Subcutaneous adipose tissue (tissue), 4 donors: ENCODE measurements around the gene OR51B5. TPM values are rescaled to one million over a fixed set of nuclear protein-coding genes. Genes with fewer than 3 reads are reported as not detected.

Source experiments
- total RNA-seq, 4 donors: library from RNA; depleted of rRNA; stranded (reverse); fragments of >200 nt; gene quantifications; one replicate each; pipeline ENCODE4 v1.1.0, GENCODE V29; 2016
- TF ChIP-seq, protein P1 (sequence below): fragments of 450-650 bp; IDR thresholded peaks from one replicate; pipeline ENCODE4 v1.5.1; 2016; ENCODE audit warnings: low read depth, mild to moderate bottlenecking, control low read depth, antibody characterized with exemption, moderate library complexity

The OR51B5 gene
- total RNA-seq, 4 donors from 2014 or later = 0.66 to 0.85 TPM; not detected in 2

DNA sequence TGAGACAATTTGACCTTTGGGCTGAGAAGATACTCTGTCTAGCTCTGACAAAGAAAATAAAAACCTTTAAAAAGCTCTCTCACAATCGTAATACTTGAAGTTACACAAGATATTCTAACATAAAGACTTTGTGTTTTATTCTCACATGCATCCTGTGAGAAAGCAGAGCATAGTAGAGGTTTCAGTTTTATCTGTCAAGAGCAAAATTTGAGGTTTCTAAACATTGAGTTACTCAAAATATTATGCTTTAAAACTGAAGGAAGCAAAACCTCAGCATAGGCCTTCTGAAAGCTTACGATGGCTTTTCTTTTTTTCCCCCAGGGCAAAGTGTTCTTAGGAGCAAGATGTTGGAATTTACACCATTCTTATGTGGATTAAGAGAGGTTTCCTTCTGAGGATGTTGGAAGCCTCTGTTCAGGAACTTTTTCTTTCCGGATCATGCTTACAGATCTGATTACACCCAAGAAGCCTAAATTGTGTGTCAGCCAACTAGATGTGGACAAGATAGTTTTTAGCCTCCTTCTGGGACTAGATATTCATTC, 25.2 kb upstream of the OR51B5 start:
- TF ChIP-seq, protein P1, sequence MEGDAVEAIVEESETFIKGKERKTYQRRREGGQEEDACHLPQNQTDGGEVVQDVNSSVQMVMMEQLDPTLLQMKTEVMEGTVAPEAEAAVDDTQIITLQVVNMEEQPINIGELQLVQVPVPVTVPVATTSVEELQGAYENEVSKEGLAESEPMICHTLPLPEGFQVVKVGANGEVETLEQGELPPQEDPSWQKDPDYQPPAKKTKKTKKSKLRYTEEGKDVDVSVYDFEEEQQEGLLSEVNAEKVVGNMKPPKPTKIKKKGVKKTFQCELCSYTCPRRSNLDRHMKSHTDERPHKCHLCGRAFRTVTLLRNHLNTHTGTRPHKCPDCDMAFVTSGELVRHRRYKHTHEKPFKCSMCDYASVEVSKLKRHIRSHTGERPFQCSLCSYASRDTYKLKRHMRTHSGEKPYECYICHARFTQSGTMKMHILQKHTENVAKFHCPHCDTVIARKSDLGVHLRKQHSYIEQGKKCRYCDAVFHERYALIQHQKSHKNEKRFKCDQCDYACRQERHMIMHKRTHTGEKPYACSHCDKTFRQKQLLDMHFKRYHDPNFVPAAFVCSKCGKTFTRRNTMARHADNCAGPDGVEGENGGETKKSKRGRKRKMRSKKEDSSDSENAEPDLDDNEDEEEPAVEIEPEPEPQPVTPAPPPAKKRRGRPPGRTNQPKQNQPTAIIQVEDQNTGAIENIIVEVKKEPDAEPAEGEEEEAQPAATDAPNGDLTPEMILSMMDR = no peak

GRCh38 chr11:5367448-5368074, 24.2 kb upstream of the OR51B5 start:
- TF ChIP-seq, protein P1 = no peak

GRCh38 chr11:5366856-5367255, 23.5 kb upstream of the OR51B5 start:
- TF ChIP-seq, protein P1 = no peak

- TF ChIP-seq, protein P1 = no peak
These were observed 20.9 kb upstream of the OR51B5 start for GRCh38 chr11:5364214-5364613.

GRCh38 chr11:5363679-5364078, 20.4 kb upstream of the OR51B5 start:
- TF ChIP-seq, protein P1 = no peak

DNA sequence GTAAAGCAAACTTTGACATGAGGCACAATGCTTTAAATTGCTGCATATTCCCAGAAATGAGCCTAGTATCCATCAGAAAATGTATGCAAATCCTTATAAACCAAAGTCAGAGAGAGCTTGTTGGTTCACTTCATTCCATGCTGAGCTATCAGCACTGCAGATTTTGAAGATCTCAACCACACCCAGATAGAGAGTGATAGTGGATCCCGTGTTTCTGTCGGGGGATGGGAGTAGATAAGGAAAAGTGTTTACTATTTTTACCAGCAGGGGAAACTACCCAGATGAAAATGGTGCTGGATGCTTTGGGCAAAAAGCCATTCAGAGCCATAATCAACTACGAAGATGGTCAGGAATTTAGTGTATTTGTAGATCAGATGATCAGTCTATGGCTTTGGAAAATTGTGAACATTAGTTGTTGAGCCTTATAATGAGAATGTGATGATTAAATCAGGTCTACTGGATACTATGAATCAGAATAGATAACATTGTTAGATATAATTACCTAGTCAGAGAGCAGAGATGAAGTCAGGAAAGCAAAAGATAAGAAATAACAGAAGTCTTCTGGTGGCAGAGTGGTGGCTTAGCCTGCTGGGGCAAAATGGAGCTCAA, 18.8 kb upstream of the OR51B5 start:
- TF ChIP-seq, protein P1 = no peak

- TF ChIP-seq, protein P1 = no peak
These were observed 7.9 kb upstream of the OR51B5 start, which contains the start of gene OR51B6 for GRCh38 chr11:5351208-5351607. Gene OR51B6 (plus strand): TSS chr11:5351508. CDS start chr11:5351508, 0 bp downstream.
